NCI-H2196 treated with DMSO at 0.1 percent for 48 hours (cell line): ENCODE measurements around the gene MEGF11.

Experiments used
- DNase-seq: peaks from one replicate; lab custom pipeline; 2025; ENCODE audit not compliant: unreplicated experiment; lab: John Stamatoyannopoulos, UW

The MEGF11 gene

DNA sequence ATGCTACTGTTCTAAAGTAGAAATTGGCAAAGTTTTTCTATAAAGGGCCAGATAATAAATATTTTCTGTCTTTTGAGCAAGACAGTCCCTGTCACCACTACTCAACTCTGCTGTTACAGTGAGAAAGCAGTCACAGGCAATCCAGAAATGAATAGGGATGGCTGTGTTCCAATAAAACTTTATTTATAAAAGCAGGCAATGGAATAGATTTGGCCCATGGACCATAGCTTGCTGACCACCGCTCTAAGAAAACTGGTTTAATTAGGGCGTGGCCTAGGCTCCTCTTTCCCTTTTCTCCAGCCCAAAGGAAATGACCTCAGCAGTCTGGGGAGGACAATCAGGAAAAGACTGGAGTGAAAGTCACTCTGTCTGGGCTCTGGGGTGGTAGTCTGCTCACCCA lies 183.8 kb downstream of the MEGF11 start:
- no peak for DNase-seq

DNA sequence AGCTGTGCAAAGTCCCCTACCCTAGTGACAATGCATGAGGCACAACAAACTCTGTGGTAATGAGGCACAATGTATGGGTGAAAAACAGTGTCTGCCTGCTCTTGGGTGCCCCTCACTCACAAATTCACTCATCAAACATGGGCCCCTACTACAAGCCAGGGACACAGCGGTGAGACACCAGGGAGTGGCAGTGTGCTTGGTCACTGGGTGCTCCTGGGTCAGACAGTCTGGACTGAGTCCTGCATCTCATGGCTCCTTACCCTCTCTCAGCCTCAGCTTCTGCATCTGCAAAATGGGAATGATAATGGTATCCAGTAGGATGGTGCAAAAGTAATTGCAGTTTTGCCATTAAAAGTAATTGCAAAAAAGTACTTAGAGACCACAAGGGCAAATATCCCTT lies 184.7 kb downstream of the MEGF11 start:
- DNase-seq, result no peak

DNA sequence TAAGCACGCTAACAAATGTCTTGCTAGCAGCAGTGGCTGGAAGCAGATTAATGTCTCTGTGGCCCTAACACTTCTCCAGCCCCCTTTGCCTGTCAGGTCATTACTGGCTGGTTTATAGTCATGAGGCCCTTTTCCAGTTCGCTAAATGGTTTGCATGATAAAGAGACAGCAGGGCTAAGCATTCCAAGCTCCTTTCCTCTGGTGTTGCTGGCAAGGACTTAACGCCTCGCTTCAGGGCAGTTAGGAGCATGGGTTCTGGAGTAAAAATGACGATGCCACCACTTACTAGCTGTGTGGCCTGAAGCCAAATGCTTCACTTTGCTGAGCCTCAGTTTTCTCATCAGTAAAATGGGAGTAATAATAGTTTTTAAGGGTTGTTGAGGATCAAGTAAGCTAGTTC lies 185.9 kb downstream of the MEGF11 start:
- no peak for DNase-seq

GRCh38 chr15:66066481-66066880 lies 187.1 kb downstream of the MEGF11 start:
- no peak for DNase-seq

DNA sequence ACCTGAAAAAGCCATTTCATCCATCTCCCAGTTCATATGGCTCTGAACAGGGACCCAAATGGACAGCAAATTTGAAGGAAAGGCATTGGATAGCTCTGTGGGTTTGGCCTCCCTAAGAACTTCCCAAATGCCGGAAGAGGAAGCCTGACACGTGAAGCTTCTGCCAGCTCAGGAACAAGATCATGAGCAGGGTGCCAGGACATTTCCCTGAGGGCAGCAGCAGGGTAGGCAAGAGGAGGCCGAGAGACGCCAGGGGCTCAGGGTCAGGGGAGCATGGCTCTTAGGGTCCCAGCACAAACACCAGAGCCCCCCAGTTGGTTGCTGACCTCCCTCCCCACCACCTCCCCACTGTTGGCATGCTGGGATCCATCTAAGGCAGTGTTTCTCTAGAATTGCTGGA lies 187.5 kb downstream of the MEGF11 start:
- DNase-seq, result no peak

DNA sequence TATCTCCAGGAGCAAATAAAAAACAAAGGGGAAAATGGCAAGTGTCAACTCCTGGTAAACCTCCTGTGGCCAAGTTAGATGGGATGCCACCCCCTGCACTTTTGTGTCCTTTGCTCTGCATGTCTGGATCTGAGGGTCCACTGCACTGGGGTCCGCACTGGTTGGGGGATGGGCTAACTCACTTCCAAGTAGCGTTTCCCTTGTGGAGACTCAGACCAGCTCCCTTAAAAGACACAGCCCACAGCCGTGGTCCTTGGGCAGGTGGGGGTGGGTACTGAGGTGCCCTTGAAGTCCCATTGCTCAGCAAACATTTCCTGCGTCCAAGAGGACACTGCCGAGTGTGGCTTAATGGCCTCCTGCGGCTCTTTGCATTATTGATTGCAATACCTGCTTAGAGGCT lies 188.2 kb downstream of the MEGF11 start:
- DNase-seq, result no peak

DNA sequence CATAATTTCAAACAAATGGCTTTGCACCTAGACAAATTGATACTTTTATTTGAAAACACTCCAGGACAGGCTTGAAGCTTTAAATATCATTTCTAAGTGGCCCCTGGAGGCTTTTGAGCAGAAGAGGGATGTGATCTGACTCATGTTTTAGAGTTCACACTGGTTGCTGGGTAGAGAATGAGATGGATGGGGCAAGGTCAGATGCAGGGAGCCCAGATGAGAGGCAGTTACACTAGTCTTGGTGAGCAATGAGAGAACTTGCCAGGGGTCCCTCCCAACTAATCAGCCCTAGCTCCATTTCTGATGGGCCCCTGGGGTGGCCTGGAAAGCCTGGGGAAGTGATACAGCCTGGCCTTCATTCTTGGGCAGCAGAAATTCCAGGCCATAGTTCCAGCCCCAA lies 190.4 kb downstream of the MEGF11 start:
- no peak for DNase-seq

GRCh38 chr15:66057089-66057488 lies 196.5 kb downstream of the MEGF11 start:
- DNase-seq, result no peak

DNA sequence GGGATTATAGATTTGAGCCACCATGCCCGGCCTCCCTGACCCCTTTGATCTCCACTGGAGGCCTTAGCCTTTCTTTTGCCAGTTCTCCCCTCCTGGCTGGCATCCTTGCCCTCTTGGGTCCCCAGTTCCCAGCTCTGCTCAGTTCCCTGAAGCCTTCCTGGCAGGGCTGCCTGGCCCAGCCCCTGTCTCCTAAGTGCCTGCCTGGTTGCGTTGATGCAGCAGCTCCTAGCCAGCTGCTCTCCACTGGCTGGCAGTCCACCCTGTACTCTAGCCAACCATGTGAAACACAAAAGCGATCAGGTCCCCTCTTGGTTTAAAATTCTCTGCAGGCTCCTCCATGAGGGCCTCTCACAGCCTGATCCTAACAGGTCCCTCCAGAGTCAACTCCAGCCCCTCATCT lies 199.6 kb downstream of the MEGF11 start:
- no peak for DNase-seq

DNA sequence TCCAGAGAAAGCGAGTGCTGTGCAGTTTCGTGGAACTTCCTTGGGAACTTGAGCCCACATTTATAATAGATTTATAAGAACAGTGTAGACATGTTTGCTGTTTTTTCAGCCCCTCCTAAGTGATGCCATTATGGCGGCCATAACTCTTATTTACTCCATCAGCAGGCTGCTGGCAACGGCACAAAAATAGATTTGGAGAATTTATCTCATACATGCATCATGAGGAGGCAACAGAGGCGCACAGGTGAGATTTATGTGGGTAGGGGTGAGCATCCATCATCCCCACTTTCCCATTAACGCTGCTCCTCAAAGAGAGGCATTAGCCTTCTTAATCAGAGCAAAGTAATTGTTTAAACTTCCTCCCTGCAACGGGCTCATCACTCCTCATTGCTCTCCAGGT lies 201.7 kb downstream of the MEGF11 start:
- no peak for DNase-seq

DNA sequence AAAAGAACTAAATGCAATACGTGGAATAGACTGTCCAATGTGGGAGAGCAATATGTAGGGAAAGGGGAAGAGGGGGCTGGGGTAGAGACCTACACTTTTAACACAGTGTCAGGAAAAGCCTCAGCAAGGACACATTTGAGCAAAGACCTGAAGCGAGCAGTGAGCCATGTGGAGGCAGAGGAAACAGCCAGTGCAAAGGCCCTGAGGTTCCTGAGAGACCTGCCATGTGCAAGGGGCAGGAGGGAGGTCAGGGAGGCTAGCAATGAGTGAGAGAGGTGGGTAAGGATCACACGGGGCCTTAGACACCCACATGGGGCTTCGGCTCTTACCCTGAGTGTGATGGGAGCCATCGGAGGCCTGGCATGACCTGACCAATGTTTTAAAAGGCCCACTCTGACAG lies 203.3 kb downstream of the MEGF11 start:
- DNase-seq, result no peak

- no peak for DNase-seq
Measured at GRCh38 chr15:66049353-66049752, 204.2 kb downstream of the MEGF11 start.

GRCh38 chr15:66047321-66048024 lies 206.1 kb downstream of the MEGF11 start:
- no peak for DNase-seq

GRCh38 chr15:66046751-66047150 lies 206.8 kb downstream of the MEGF11 start:
- DNase-seq, result no peak

DNA sequence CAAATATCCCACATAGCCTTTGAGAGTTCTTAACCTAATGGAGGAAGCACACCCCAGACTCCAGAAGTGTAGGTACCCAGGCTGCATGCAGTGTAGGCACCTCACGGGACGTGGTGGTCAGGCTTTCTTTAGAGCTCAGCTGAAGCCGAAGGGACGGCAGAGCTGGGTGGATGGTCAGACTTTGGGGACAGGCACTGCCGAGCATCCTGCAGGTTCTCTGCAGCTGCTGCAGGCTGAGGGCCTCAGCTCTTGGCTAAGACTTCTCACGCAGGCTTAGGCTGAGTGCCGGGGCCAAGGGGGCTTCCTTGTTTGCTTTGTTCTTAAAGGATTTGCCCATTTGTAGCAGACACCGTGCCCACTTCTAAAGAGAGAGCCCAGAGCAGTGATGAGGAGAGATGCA lies 207.2 kb downstream of the MEGF11 start:
- no peak for DNase-seq

DNA sequence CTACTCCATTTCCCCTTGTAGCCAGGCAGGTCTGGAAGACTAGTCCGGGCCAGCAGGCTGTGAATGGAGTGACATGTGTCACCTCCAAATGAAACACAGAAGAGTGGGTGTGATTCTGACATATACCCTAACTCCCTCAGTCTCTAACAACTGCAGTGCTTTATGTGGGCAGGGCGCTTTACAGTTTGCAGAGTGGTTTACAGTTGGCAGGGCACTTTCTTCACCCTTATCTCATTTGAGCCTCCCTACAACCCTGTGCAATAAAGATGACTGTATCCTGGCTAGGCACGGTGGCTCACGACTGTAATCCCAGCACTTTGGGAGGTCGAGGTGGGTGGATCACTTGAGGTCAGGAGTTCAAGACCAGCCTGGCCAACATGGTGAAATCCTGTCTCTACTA lies 208.0 kb downstream of the MEGF11 start:
- no peak for DNase-seq

- DNase-seq, result no peak
Measured at GRCh38 chr15:66044837-66045236, 208.7 kb downstream of the MEGF11 start.

GRCh38 chr15:66043264-66043663 lies 210.3 kb downstream of the MEGF11 start:
- peak; percentile 29 for DNase-seq

DNA sequence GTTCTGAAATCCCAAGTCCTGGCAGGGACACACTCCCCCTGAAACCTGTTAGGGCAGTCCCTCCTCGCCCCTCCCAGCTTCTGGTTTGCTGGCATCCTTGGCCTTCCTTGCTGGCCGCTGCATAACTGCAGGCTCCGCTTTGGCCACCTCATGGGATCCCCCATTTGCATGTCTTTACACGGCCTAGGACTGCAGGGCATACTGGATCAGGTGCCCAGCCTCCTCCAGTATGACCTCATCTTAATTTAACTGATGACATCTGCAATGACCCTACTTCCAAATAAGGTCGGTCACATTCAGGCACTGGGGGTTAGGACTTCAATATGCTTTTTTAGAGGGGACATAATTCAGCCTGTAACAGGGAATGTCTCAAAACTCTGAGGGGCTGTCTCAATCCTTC lies 210.9 kb downstream of the MEGF11 start:
- no peak for DNase-seq

DNA sequence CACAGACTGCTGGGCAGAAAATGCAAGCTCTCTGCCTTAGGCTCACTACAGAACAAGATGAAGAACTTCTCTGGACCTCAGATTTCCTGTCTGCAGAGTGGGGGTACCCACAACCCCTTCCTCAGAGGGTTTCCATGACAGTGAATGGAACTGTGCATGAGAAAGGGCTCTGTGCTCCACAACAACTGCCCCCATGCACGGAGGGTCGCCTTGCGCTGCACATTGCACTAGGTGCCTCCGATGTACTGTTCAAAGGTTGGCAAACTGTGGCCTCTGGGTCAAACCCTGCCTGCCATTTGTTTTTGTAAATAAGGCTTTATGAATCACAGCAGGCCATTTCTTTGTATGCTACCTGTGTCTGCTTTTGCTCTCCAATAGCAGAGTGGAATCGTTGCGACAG lies 212.3 kb downstream of the MEGF11 start:
- no peak for DNase-seq

GRCh38 chr15:66040211-66040892 lies 213.2 kb downstream of the MEGF11 start:
- no peak for DNase-seq

GRCh38 chr15:66039117-66039871 lies 214.3 kb downstream of the MEGF11 start:
- DNase-seq, result no peak
